ENCODE results near the gene CDCA3. TPM values are rescaled to one million over a fixed set of nuclear protein-coding genes. Genes with fewer than 3 reads are reported as not detected.

CDCA3 gene
- total and polyA plus RNA-seq, 2 of the 13 experiments (the other 11 are each of a cell fraction or from before 2014, with no cell fraction given): 32.7 to 56.5 TPM

DNA sequence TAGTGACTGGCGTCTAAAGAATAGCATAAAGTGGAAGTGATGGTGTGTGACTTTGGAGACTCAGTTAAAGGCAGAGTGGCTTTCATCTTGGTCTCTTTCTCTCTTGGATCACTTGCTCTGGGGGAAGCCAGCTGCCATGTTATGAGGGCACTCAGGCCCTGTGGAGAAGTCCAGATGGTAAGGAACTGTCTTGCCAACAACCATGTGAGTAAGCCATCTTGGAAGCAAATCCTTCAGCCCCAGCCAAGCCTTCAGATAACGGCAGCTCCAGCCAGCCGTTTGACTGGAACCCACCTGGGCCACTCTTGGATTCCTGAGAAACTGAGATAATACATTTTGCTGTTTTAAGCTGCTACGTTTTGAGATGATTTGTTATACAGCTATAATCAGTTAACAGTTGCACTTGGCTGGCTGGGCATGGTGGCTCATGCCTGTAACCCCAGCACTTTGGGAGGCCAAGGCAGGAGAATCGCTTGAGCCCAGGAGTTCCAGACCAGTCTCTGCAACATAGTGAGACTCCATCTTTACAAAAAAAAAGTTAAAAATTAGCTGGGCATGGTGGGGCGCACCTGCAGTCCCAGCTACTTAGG lies 45.9 kb upstream of the CDCA3 start (continued):
- TF ChIP-seq, protein P1, sequence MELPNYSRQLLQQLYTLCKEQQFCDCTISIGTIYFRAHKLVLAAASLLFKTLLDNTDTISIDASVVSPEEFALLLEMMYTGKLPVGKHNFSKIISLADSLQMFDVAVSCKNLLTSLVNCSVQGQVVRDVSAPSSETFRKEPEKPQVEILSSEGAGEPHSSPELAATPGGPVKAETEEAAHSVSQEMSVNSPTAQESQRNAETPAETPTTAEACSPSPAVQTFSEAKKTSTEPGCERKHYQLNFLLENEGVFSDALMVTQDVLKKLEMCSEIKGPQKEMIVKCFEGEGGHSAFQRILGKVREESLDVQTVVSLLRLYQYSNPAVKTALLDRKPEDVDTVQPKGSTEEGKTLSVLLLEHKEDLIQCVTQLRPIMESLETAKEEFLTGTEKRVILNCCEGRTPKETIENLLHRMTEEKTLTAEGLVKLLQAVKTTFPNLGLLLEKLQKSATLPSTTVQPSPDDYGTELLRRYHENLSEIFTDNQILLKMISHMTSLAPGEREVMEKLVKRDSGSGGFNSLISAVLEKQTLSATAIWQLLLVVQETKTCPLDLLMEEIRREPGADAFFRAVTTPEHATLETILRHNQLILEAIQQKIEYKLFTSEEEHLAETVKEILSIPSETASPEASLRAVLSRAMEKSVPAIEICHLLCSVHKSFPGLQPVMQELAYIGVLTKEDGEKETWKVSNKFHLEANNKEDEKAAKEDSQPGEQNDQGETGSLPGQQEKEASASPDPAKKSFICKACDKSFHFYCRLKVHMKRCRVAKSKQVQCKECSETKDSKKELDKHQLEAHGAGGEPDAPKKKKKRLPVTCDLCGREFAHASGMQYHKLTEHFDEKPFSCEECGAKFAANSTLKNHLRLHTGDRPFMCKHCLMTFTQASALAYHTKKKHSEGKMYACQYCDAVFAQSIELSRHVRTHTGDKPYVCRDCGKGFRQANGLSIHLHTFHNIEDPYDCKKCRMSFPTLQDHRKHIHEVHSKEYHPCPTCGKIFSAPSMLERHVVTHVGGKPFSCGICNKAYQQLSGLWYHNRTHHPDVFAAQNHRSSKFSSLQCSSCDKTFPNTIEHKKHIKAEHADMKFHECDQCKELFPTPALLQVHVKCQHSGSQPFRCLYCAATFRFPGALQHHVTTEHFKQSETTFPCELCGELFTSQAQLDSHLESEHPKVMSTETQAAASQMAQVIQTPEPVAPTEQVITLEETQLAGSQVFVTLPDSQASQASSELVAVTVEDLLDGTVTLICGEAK (IDR thresholded peaks at IDR 0.05): no peak
- TF ChIP-seq, protein P1 (CRISPR knock-in tag; IDR thresholded peaks at IDR 0.05): no peak
- TF ChIP-seq SIX4 (CRISPR knock-in tag; IDR thresholded peaks at IDR 0.05): no peak
- TF ChIP-seq, protein P2, sequence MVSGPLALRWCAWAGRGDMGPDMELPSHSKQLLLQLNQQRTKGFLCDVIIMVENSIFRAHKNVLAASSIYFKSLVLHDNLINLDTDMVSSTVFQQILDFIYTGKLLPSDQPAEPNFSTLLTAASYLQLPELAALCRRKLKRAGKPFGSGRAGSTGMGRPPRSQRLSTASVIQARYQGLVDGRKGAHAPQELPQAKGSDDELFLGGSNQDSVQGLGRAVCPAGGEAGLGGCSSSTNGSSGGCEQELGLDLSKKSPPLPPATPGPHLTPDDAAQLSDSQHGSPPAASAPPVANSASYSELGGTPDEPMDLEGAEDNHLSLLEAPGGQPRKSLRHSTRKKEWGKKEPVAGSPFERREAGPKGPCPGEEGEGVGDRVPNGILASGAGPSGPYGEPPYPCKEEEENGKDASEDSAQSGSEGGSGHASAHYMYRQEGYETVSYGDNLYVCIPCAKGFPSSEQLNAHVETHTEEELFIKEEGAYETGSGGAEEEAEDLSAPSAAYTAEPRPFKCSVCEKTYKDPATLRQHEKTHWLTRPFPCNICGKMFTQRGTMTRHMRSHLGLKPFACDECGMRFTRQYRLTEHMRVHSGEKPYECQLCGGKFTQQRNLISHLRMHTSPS (CRISPR knock-in tag; IDR thresholded peaks at IDR 0.05; ENCODE audit: low read depth): no peak
- TF ChIP-seq SRSF9 (IDR thresholded peaks at IDR 0.05; ENCODE audit: borderline replicate concordance, insufficient read depth, low read depth, low read length, poor library complexity, severe bottlenecking): no peak
- TF ChIP-seq NAIF1 (CRISPR knock-in tag; IDR thresholded peaks at IDR 0.05; ENCODE audit: borderline replicate concordance): no peak
- TF ChIP-seq NKX3-1 (CRISPR knock-in tag; IDR thresholded peaks at IDR 0.05): no peak
- TF ChIP-seq NBN (conservative IDR thresholded peaks at IDR 0.05): no peak
- TF ChIP-seq GATAD1 (CRISPR knock-in tag; IDR thresholded peaks at IDR 0.05): no peak

All from HepG2 (cell line).